ENCODE data around the gene TRMT61A.

TRMT61A gene

DNA sequence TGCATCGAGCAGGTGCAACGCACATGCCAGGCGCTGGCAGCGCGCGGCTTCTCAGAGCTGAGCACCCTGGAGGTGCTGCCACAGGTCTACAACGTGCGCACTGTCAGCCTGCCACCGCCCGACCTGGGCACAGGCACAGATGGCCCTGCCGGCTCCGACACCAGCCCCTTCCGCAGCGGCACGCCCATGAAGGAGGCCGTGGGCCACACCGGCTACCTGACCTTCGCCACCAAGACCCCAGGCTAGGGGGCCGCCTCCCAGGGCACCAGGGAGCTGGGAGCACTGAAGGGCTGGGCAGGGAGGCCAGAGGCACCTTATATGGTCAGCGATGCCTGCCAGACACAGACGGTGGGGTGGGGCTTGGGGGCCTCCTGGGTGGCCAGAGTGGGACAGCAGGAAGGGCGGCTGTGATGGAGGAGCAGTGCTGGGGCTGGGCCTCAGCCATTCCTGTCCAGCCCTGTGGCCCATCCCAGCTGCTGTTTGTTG, 5.6 kb downstream of the TRMT61A start:
- no peak overlapping the region for H3K27ac Mint-ChIP-seq
- peaks cover 15% of the 10 kb centered on the region for H3K36me3 Mint-ChIP-seq
- no peak overlapping the region for H3K4me3 Mint-ChIP-seq
- no peak for ATAC-seq
- H3K27me3 Mint-ChIP-seq, result no peaks in the 10 kb centered on the region
- H3K4me1 Mint-ChIP-seq, result peaks cover 24% of the 10 kb centered on the region
- no peaks in the 10 kb centered on the region for H3K9me3 Mint-ChIP-seq

DNA sequence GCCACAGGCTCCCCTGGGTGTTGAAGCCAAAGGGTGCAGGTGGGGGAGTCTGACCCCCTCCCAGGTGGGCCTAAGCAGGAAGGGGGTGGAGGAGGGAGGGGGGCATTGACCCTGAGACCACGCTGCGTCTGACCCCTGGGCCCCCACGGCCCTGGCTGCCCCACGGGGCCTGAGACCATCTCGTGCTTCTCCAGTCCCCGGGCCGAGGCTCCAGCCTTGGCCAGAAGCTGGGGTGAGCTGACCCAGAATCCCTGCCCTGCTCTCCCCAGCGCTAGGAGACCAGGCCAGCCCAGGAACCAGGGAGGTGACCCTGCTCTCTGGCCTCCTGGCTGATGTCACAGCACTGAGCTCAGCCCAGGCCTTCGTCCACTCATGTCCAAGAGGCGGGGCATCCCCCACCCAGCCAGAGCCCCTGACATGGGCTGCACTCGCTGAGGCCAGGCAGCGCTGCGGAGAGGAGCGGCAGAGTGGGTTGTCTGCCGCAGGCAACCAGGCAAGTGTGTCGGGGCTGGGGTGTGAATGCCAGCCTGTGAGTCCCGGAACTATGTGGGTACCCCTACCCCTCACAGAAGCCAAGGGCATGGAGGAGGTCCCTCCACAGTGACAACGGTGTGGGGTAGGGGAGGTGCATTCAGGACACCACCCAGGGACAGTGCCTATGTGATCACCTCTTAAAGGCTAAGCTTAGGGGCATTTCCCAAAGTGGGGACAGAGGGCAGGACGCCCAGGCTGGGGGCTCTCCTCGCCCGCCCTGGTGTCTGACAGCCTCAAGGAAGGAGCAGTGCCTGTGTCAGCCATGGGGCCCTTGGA, 6.3 kb downstream of the TRMT61A start:
- no peaks in the 10 kb centered on the region for H3K9me3 Mint-ChIP-seq
- no peak overlapping the region for H3K27ac Mint-ChIP-seq
- H3K27me3 Mint-ChIP-seq, result no peaks in the 10 kb centered on the region
- no peak for ATAC-seq
- peaks cover 17% of the 10 kb centered on the region for H3K4me1 Mint-ChIP-seq
- H3K4me3 Mint-ChIP-seq, result no peak overlapping the region
- H3K36me3 Mint-ChIP-seq, result peaks cover 15% of the 10 kb centered on the region

DNA sequence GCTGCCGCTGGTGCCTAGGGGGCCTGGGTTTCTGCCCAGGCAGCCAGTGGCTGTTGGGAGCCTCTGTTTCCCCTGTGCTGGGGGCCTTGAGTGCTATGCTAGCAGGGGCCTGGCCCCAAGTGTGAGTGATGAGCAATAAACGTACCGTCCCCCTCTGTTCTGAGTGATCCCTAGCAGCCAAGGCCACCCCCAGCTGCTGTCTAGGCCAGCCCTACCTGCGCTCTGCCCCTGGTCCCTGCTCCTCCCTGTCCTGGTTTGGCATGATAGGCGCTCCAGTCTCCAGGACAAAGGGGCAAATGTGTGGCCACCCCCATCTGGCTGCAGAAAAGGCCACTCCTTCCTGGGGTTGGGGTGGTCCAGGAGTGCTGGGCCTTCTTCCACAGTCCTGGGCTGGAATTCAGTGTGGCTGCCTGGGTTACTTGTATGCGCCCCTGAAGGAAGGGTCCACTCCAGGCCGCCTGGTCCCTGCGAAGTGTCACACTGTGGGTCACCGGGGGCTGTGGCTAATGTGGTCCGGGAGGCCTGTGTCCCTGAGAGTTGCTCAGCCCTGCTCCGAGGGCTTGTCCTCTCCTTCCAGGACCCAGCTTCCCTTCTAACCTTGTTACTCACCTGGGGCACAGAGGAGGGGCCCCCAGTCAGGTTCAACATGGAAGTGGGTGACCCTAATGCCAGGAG, 7.0 kb downstream of the TRMT61A start:
- Mint-ChIP-seq H3K4me3 (no peak overlapping the region), H3K9me3 (no peaks in the 10 kb centered on the region), H3K4me1 (peaks cover 10% of the 10 kb centered on the region), H3K36me3 (peaks cover 14% of the 10 kb centered on the region), H3K27me3 (no peaks in the 10 kb centered on the region), H3K27ac (no peak overlapping the region)
- no peak for ATAC-seq

DNA sequence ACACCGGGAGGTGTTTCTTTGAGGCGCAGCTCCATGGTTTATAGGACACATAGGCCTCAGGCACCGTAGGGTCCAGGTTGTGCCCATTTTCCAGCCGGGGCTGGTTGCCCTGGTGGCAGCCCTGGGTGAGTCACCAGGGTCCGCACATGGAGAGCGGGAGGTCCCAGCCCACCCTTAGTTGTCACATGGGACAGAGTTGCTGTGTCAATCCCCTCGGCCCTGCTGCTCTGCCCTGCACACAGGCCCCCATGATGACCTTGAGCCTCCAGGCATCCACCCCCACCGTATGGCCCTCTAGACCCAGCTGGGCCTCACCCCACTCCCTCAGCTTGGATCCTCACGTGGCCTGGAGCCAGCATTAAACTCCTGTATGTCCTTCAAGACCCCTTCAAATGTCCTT, 7.7 kb downstream of the TRMT61A start:
- Mint-ChIP-seq H3K36me3 (peaks cover 7% of the 10 kb centered on the region), H3K9me3 (no peaks in the 10 kb centered on the region), H3K4me1 (peaks cover 3% of the 10 kb centered on the region), H3K27ac (no peak overlapping the region), H3K4me3 (no peak overlapping the region), H3K27me3 (peaks cover 4% of the 10 kb centered on the region)
- ATAC-seq, result no peak

DNA sequence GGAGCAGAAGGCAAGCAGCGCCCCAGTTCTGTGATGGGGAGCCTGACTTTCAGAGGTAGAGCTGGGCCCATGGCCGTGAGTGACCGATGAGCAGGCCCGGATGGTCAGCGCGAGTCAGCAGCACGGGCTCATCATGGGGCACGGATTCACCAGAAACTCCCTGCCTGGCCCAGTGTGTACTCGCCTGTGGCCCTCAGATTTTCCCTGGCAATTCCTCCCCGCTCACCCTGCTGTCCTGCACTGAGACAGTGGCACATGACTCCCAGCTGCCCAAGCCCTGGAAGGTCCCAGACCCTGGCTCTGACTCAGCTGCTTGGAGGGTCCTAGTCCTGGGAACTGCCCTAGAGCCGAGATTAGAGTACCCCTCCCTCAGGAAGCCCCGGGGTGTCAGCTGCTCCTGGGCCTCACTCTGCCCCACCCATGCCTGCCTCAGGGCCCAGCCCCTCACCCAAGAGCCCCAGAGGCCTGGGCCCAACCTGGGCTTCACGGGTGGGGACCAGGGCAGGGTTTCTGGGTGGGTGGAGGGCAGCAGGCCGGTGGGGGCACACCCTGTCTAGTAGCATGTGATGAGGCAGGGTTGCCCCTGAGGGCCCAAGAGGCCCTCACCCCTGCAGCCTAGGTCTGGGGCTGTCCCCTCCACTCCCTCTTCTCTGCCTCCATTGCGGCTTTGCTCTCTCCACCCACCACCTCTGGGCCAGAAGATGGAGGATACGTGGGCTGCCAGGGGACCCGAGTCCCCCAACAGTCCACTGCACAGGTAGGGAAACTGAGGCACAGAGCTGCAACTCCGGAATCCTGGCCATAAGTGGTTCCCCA, 8.4 kb downstream of the TRMT61A start:
- ATAC-seq, result no peak
- H3K9me3 Mint-ChIP-seq, result no peaks in the 10 kb centered on the region
- H3K27me3 Mint-ChIP-seq, result peaks cover 11% of the 10 kb centered on the region
- H3K4me1 Mint-ChIP-seq, result no peaks in the 10 kb centered on the region
- no peak overlapping the region for H3K27ac Mint-ChIP-seq
- H3K4me3 Mint-ChIP-seq, result no peak overlapping the region
- peaks cover 6% of the 10 kb centered on the region for H3K36me3 Mint-ChIP-seq

DNA sequence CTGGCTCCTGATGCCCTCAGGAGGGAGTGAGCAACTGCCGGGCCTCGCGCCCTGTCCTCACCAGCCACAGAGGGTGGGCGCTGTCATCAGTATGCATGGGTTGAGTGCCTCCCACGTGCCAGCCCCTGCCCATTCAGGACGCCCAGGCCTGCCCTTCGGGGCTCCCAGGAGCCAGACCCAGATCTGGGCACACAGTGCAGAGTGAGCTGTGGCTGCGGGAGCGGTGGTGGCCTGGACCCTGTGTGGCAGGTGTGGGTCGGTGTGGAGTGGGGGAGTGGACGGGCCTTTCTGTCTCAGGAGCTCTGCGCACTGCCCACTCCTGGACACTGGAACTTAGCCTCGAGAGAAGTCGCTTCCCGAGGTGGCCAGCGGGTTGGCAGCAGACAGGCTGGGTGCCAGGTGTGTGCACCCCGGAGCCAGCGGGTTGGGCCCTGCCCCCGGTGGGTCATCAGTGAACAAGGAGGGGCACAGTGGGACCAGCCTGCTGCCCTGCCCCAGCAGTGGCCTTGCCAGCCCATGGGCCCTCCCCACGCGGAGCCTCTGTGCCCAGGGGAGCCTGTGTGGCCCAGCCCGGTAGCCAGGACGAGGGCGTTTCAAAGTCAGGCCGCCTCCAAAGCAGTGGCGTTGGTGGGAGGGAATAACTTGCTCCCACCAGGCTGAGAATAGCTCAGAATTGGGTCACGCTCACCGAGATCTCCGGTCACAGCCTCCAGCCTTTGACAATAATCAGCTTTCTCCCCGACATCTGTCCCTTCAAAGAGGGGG, 9.5 kb downstream of the TRMT61A start:
- no peak overlapping the region for H3K4me3 Mint-ChIP-seq
- no peaks in the 10 kb centered on the region for H3K9me3 Mint-ChIP-seq
- peaks cover 12% of the 10 kb centered on the region for H3K27me3 Mint-ChIP-seq
- no peak overlapping the region for H3K27ac Mint-ChIP-seq
- peaks cover 6% of the 10 kb centered on the region for H3K36me3 Mint-ChIP-seq
- ATAC-seq, result no peak
- no peaks in the 10 kb centered on the region for H3K4me1 Mint-ChIP-seq

DNA sequence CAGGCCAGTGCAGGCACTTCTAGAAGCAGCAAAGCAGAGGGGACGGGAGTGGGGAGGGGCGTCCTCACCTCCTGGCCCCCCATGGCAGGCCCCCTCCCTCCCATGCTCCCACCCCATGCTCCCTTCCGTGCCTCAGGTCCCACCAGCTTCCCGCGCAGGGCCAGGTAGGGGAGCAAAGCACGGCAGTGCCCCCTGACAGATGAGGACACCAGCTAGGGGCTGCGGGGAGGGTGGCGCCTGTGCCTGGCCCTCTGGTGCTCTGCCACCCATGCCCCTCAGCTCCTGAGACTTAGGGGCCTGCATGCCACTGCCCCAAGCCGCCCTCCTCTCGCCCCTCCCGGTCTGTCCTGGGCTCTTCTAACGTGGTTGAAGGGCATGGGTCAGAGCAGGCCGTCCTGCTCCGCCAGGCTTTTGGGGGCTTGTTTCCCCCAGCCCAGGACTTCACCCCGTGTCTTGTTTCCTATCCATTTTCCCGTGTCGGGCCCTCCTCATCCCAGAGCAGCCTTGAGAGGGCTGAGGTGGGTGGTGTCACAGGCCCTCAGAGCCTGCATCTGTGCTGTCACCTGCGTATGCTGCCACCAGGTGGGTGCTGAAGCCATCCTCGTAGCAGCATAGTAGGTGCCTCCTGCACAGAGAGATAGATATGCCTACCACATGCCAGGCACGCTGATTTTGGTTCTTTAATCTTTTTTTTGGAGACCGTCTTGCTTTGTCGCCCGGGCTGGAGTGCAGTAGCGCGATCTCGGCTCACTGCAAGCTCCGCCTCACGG, 10.2 kb downstream of the TRMT61A start:
- Mint-ChIP-seq H3K27ac (no peak overlapping the region), H3K4me1 (no peaks in the 10 kb centered on the region), H3K4me3 (no peak overlapping the region), H3K27me3 (peaks cover 12% of the 10 kb centered on the region), H3K36me3 (peaks cover 6% of the 10 kb centered on the region), H3K9me3 (no peaks in the 10 kb centered on the region)
- ATAC-seq, result peak; percentile 7

DNA sequence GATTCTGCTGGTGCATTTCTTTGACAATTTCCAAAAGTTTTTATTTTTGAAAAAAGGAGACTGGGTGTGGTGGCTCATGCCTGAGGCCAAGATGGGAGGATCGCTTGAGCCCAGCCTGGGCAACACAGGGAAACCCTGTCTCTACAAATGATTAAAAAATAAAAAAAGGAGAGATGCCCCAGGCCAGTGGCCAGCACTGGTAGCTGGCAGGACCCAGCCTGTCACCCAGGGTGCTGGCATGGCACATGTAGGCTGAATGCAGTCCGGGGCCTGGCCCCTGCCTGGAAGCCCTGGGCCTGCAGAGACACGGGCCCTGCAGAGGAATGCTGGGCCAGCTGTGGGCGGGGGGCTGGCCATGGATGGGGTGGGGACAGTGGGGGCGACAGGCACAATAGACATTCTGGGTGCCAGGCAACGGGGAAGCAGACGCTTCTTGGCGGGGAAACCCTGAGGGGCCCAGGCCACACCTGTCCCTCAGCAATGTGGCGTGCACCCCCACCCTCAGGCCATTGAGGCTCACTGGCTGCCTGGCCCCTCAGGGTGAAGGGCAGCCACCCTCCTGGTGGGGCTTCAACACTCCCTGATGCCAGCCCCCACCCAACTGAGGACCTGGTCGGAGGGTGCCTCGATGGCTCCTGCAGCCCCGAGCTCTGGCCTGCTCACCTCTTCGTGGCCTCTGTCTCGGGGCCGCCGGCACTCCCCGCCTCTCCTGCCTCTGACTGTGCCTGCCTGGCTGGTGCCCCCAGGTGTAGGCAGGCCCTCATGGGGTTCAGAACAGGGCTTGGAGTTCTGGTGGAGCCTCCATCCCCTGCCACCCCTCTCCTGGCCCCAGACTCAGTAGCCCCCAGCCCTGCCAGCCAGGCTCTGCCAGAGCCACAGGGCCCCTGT, 12.1 kb downstream of the TRMT61A start:
- no peak for ATAC-seq
- Mint-ChIP-seq H3K36me3 (peaks cover 6% of the 10 kb centered on the region), H3K27me3 (peaks cover 12% of the 10 kb centered on the region), H3K4me3 (no peak overlapping the region), H3K27ac (no peak overlapping the region), H3K9me3 (no peaks in the 10 kb centered on the region), H3K4me1 (no peaks in the 10 kb centered on the region)

DNA sequence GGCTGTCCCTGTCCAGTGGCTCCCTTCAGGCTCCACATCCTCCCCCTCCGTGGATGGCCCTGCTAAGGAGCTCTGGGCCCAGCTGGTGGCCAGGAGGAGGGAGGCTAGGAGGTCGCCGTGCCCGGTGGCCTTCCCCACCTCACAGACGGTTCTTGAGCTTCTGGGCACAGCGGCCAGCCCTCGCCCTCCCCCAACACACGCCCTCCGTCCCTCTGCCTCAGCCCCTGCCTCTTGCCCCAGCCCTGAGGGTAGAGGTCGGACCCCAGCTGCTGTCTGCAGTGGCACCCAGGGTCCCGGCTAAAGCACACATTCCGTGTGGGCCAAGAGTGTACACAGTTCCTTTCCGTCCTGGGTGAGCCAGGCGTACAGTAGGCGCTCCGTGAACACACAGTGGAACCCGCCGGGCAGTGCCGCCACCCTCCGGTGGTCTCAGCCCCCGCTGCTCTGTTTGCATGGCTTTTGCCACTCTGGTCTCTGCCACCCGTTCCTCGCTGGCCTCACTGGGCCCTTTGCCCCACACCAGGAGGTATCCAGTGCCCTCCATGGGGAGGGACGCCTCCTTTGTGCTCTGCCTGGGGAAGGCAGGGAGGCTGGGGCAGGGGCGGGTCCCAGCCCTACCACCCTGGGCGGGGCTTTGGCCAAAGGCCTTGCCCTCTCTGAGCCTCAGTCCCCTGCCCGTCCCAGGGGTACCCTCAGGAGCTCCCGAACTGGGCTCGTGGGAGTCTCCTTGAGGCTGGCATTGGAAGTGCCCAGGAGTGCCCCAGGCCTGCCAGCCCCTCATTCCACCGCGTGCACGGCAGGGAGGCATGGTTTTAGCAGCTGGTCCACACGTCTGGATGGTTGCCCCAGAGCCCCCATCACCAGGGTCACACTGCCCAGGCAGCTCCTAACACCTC, 13.0 kb downstream of the TRMT61A start:
- Mint-ChIP-seq H3K27me3 (peaks cover 12% of the 10 kb centered on the region), H3K4me1 (peaks cover 8% of the 10 kb centered on the region), H3K27ac (no peak overlapping the region), H3K9me3 (no peaks in the 10 kb centered on the region), H3K36me3 (peaks cover 2% of the 10 kb centered on the region), H3K4me3 (no peak overlapping the region)
- no peak for ATAC-seq

DNA sequence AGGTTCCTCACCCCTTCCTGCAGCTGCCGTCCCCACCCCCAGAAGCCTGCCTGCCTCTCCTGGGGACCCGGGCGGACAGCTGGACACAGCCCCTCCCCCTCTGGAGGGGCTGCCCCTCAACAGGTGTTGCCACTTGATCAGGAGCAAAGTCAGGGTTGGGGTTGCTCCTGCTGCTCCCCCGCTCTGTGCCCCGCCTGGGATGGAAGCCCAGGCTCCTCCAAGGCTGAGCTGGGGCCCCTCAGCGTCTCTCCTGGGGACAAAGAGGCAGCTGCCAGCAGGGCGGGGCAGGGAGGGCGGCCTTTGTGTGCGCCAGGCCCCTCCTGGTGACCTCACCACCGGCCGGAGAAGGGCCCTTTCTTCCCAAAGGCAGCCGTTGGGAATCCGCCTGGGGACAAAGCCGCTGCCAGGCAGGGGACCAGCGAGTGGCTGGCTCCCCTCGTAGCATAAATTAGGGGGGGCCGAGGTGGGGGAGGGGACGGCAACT, 13.7 kb downstream of the TRMT61A start:
- no peak overlapping the region for H3K4me3 Mint-ChIP-seq
- no peaks in the 10 kb centered on the region for H3K36me3 Mint-ChIP-seq
- H3K27me3 Mint-ChIP-seq, result peaks cover 12% of the 10 kb centered on the region

DNA sequence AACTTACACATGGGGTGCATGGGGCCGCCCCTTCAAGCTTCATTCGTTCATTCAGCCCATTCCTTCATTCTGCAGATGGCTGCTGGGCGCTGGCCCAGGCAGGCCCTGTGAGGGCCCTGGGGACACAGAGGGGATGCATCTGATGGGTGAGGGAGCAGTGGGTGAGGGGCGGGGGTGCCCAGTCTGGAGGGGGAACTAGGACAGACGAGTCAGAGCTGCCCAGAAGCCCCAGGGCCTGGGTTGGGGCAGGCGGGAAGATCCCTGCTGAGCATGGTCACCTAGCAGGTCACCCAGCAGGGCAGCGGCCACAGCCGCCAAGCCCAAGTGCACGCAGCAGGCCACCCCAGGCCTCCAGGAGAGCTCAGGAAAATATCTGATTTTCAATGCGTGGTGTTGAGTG, 14.1 kb downstream of the TRMT61A start:
- Mint-ChIP-seq H3K4me1 (peaks cover 8% of the 10 kb centered on the region), H3K27me3 (peaks cover 12% of the 10 kb centered on the region), H3K9me3 (no peaks in the 10 kb centered on the region), H3K4me3 (no peak overlapping the region), H3K36me3 (no peaks in the 10 kb centered on the region), H3K27ac (no peak overlapping the region)
- no peak for ATAC-seq

More for the DNA sequence above, 13.7 kb downstream of the TRMT61A start:
- ATAC-seq, result no peak
- Mint-ChIP-seq H3K4me1 (peaks cover 8% of the 10 kb centered on the region), H3K27ac (no peak overlapping the region), H3K9me3 (no peaks in the 10 kb centered on the region)

DNA sequence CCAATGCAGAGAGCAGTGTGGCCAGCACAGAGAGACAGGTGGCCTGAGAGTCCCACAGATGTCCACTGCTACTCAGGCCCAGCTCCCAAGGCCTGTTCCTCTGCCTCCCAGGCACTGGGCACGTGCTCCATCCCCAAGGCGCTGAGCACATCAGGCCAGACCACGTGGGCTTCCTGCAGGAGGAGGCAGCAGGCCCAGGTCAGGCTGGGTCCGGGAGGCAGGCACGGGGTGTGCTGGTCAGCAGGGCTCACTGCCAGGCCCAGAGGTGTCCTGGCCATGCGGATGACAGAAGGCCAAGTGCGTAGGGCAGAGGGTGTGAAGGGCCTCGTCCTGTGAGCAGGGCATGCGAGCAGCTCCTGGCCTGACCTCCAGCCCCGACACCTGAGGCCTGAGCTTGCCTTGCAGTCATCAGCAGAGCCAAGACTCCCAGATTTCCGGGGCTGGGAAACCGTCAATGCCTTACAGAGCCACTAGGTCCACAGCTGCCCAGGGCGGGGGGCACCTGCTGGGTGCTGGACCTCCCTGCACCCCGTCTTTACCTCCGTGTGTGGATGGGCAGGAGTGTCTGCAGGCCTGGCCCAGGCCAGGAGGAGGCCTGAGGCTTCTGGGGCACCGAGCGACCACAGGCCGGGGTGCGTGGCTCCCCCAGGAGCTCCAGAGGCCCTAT, 14.9 kb downstream of the TRMT61A start:
- Mint-ChIP-seq H3K4me3 (no peak overlapping the region), H3K36me3 (no peaks in the 10 kb centered on the region), H3K4me1 (peaks cover 13% of the 10 kb centered on the region), H3K27ac (no peak overlapping the region), H3K9me3 (no peaks in the 10 kb centered on the region), H3K27me3 (peaks cover 12% of the 10 kb centered on the region)
- no peak for ATAC-seq

Measured in stimulated activated memory B cell treated with anti-CD40 and anti-IgM and Interleukin-4, amounts not matched to agents 10 μg/mL and 1 μg/mL and 100 μg/mL, for 72 hours (primary cell).